Stimulated activated CD8-positive, alpha-beta memory T cell treated with anti-CD3 and anti-CD28 coated beads, Interleukin-7, amount 100 ng/mL, for 48 hours (primary cell): Measurements from ENCODE around the gene PCDHGA4.
"Not testable (repeated sequence)": the region's sequence is repeated elsewhere in the genome, so short reads cannot be mapped to it uniquely, and the experiment has no call there.

Source experiments
- DNase-seq, 2 donors: peaks; one replicate each; pipeline ENCODE4 v3.0.0-alpha.2; 2020; ENCODE audit warnings: low read depth in 1 of 2; ENCODE audit errors: extremely low read depth in 1 of 2

PCDHGA4 gene

GRCh38 chr5:141346017-141346416 lies 8.8 kb upstream of the PCDHGA4 start:
- not testable (repeated sequence) for DNase-seq

- DNase-seq: no peak
Observed at GRCh38 chr5:141349917-141350619, 4.8 kb upstream of the PCDHGA4 start, which contains the start of gene PCDHGB1. Gene PCDHGB1 (plus strand): TSS chr5:141350099. CDS start chr5:141350261, 162 bp downstream.

GRCh38 chr5:141351591-141351990 lies 3.2 kb upstream of the PCDHGA4 start:
- no peak for DNase-seq

GRCh38 chr5:141355641-141356040 lies 820 bp downstream of the PCDHGA4 start:
- no peak for DNase-seq

GRCh38 chr5:141356133-141356532 lies 1.3 kb downstream of the PCDHGA4 start:
- DNase-seq: no peak

- no peak for DNase-seq
Observed at GRCh38 chr5:141356950-141357349, 2.1 kb downstream of the PCDHGA4 start.

- DNase-seq: no peak
Observed at GRCh38 chr5:141359790-141360426, 5.1 kb downstream of the PCDHGA4 start, which contains the start of gene PCDHGB2. Gene PCDHGB2 (plus strand): TSS chr5:141359994. CDS start chr5:141360136, 142 bp downstream.

GRCh38 chr5:141360685-141361084 lies 5.9 kb downstream of the PCDHGA4 start:
- DNase-seq: no peak

- DNase-seq: no peak
Observed at GRCh38 chr5:141362719-141363118, 7.9 kb downstream of the PCDHGA4 start.

- DNase-seq: no peak
Observed at GRCh38 chr5:141363952-141364660, 9.3 kb downstream of the PCDHGA4 start, which contains the start of gene PCDHGA5. Gene PCDHGA5 (plus strand): TSS chr5:141364162. CDS start chr5:141364331, 169 bp downstream.

GRCh38 chr5:141366016-141366896 lies 11.4 kb downstream of the PCDHGA4 start:
- DNase-seq: no peak

- DNase-seq: peak in 1 of 2 donors; percentile 8
Observed at GRCh38 chr5:141369994-141370848, 15.4 kb downstream of the PCDHGA4 start, which contains the start of gene PCDHGB3. Gene PCDHGB3 (plus strand): TSS chr5:141370242. CDS start chr5:141370395, 153 bp downstream.

GRCh38 chr5:141371572-141372475 lies 17.0 kb downstream of the PCDHGA4 start:
- DNase-seq: no peak

GRCh38 chr5:141373673-141374317 lies 19.0 kb downstream of the PCDHGA4 start, which contains the start of gene PCDHGA6:
Gene PCDHGA6 (plus strand): TSS chr5:141373891. CDS start chr5:141374084, 193 bp downstream.
- no peak for DNase-seq

- no peak for DNase-seq
Observed at GRCh38 chr5:141374627-141375026, 19.8 kb downstream of the PCDHGA4 start.

GRCh38 chr5:141375444-141376155 lies 20.8 kb downstream of the PCDHGA4 start:
- DNase-seq: not testable (repeated sequence)
